Central memory CD8-positive, alpha-beta T cell (primary cell): Measurements from ENCODE around the gene MTIF2.
"Not testable (repeated sequence)": the region's sequence is repeated elsewhere in the genome, so short reads cannot be mapped to it uniquely, and the experiment has no call there.

Experiments used
- ATAC-seq: fragments of 150-1000 bp; cut with Tn5 transposase; replicated peaks from 2 replicates; pipeline ENCODE4 v1.10.0; 2022; ENCODE audit warnings: mild to moderate bottlenecking, moderate FRiP score, moderate number of reproducible peaks; ENCODE audit not compliant: poor library complexity, severe bottlenecking; ENCODE audit errors: extremely low read depth
- DNase-seq, 2 donors: peaks; one replicate each; pipeline ENCODE4 v3.0.0; 2021; ENCODE audit warnings: low spot score in 2 of 2
- H3K27ac Mint-ChIP-seq: one replicate; pipeline ENCODE4 v1.8.0; 2022; ENCODE audit warnings: low read depth, mild to moderate bottlenecking, moderate library complexity, mixed read lengths
- H3K27me3 Mint-ChIP-seq: one replicate; pipeline ENCODE4 v1.8.0; 2022; ENCODE audit warnings: mixed read lengths
- H3K36me3 Mint-ChIP-seq: one replicate; pipeline ENCODE4 v1.8.0; 2022; ENCODE audit warnings: mild to moderate bottlenecking, moderate library complexity, mixed read lengths; ENCODE audit not compliant: insufficient read depth
- H3K4me1 Mint-ChIP-seq: one replicate; pipeline ENCODE4 v1.8.0; 2022; ENCODE audit warnings: mixed read lengths
- H3K4me3 Mint-ChIP-seq: one replicate; pipeline ENCODE4 v1.8.0; 2022; ENCODE audit warnings: mild to moderate bottlenecking, moderate library complexity, mixed read lengths
- H3K9me3 Mint-ChIP-seq: one replicate; pipeline ENCODE4 v1.8.0; 2022; ENCODE audit warnings: mixed read lengths

The MTIF2 gene

DNA sequence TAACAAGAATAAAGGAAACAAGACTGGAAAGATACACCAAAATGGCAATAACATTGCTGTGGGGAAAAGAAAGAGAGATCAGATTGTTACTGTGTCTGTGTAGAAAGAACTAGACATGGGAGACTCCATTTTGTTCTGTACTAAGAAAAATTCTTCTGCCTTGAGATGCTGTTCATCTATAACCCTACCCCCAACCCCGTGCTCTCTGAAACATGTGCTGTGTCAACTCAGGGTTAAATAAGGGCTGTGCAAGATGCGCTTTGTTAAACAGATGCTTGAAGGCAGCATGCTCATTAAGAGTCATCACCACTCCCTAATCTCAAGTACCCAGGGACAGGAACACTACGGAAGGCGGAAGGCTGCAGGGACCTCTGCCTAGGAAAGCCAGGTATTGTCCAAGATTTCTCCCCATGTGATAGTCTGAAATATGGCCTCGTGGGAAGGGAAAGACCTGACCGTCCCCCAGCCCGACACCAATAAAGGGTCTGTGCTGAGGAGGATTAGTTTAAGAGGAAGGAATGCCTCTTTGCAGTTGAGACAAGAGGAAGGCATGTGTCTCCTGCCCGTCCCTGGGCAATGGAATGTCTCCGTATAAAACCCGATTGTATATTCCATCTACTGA lies 10.3 kb upstream of the MTIF2 start:
- H3K36me3 Mint-ChIP-seq, H3K4me3 Mint-ChIP-seq, H3K27ac Mint-ChIP-seq, H3K9me3 Mint-ChIP-seq, H3K4me1 Mint-ChIP-seq, ATAC-seq, H3K27me3 Mint-ChIP-seq, DNase-seq: not testable (repeated sequence)

- H3K4me1 Mint-ChIP-seq: no peaks in the 10 kb centered on the region
- DNase-seq (no peak), ATAC-seq (no peak)
- peaks cover 19% of the 10 kb centered on the region for H3K27me3 Mint-ChIP-seq
- no peak overlapping the region for H3K4me3 Mint-ChIP-seq
- H3K9me3 Mint-ChIP-seq: no peaks in the 10 kb centered on the region
- H3K36me3 Mint-ChIP-seq: peaks cover 6% of the 10 kb centered on the region
- H3K27ac Mint-ChIP-seq: no peak overlapping the region
Measured at GRCh38 chr2:55277310-55277709, 8.3 kb upstream of the MTIF2 start.

GRCh38 chr2:55274346-55274745 lies 5.3 kb upstream of the MTIF2 start:
- not testable (repeated sequence) for ATAC-seq, H3K4me1 Mint-ChIP-seq, H3K27ac Mint-ChIP-seq, H3K9me3 Mint-ChIP-seq, H3K36me3 Mint-ChIP-seq, H3K4me3 Mint-ChIP-seq, DNase-seq
- H3K27me3 Mint-ChIP-seq: peaks cover 19% of the 10 kb centered on the region

DNA sequence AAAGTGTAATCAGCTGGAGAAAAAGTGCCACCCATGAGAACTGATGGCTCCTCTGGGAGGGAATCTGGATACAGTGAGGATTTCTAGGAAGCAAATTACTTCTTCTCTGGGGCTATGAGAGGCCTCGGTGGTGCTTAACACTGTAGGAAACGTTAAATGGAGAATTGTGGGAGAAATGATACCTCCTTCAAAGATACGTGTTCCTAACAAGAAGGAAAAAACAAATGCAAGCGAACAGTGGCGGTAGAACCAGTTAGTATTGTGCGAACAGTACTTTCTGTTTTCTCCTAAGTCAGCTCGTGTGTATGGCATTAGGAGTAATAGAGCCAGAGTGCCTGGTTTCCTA lies 587 bp upstream of the MTIF2 start:
- DNase-seq (no peak), ATAC-seq (peak; percentile 22)
- H3K4me1 Mint-ChIP-seq: peaks cover 17% of the 10 kb centered on the region
- H3K27ac Mint-ChIP-seq: peak overlapping the region; percentile 100
- peaks cover 25% of the 10 kb centered on the region for H3K36me3 Mint-ChIP-seq
- H3K9me3 Mint-ChIP-seq: no peaks in the 10 kb centered on the region
- H3K4me3 Mint-ChIP-seq: peak overlapping the region; percentile 93
- peaks cover 18% of the 10 kb centered on the region for H3K27me3 Mint-ChIP-seq

- ATAC-seq (no peak), DNase-seq (no peak)
- Mint-ChIP-seq H3K36me3 (peaks cover 33% of the 10 kb centered on the region), H3K27me3 (peaks cover 6% of the 10 kb centered on the region), H3K9me3 (no peaks in the 10 kb centered on the region), H3K4me3 (peak overlapping the region; percentile 93), H3K4me1 (peaks cover 17% of the 10 kb centered on the region), H3K27ac (peak overlapping the region; percentile 100)
Measured at GRCh38 chr2:55268288-55268906, 634 bp downstream of the MTIF2 start.

GRCh38 chr2:55259586-55259985 lies 9.4 kb downstream of the MTIF2 start:
- not testable (repeated sequence) for H3K27me3 Mint-ChIP-seq, H3K9me3 Mint-ChIP-seq, ATAC-seq, H3K27ac Mint-ChIP-seq, DNase-seq, H3K4me3 Mint-ChIP-seq, H3K4me1 Mint-ChIP-seq
- peaks cover 39% of the 10 kb centered on the region for H3K36me3 Mint-ChIP-seq

GRCh38 chr2:55252832-55253231 lies 16.2 kb downstream of the MTIF2 start:
- ATAC-seq (no peak), DNase-seq (no peak)
- H3K4me1 Mint-ChIP-seq: no peaks in the 10 kb centered on the region
- H3K9me3 Mint-ChIP-seq: no peaks in the 10 kb centered on the region
- no peaks in the 10 kb centered on the region for H3K27me3 Mint-ChIP-seq
- H3K36me3 Mint-ChIP-seq: peaks cover 10% of the 10 kb centered on the region
- no peak overlapping the region for H3K4me3 Mint-ChIP-seq
- no peak overlapping the region for H3K27ac Mint-ChIP-seq

- no peak for DNase-seq
- Mint-ChIP-seq H3K27me3 (no peaks in the 10 kb centered on the region), H3K36me3 (peaks cover 20% of the 10 kb centered on the region), H3K4me3 (no peak overlapping the region), H3K27ac (no peak overlapping the region), H3K9me3 (no peaks in the 10 kb centered on the region), H3K4me1 (no peaks in the 10 kb centered on the region)
- ATAC-seq: no peak
Measured at GRCh38 chr2:55247025-55247424, 22.0 kb downstream of the MTIF2 start.

DNA sequence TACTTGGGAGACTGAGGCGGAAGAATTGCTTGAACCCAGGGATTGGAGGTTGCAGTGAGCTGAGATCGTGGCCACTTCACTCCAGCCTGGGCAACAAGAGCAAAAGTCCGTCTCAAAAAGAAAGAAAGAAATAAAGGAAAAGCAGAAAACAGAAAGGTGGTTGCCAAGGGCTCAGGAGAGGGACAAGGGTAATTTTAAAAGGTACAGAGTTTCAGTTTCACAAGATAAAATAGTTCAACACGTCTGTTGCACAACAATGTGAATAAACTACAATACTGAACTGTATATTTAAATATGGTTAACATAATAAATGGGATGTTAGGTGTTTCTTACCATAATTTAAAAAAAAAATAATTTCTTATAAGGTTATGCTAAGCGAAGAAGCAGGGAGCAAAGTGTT lies 23.6 kb downstream of the MTIF2 start:
- Mint-ChIP-seq H3K4me3 (no peak overlapping the region), H3K27me3 (no peaks in the 10 kb centered on the region), H3K4me1 (no peaks in the 10 kb centered on the region), H3K36me3 (peaks cover 20% of the 10 kb centered on the region), H3K9me3 (no peaks in the 10 kb centered on the region), H3K27ac (no peak overlapping the region)
- DNase-seq (no peak), ATAC-seq (no peak)

DNA sequence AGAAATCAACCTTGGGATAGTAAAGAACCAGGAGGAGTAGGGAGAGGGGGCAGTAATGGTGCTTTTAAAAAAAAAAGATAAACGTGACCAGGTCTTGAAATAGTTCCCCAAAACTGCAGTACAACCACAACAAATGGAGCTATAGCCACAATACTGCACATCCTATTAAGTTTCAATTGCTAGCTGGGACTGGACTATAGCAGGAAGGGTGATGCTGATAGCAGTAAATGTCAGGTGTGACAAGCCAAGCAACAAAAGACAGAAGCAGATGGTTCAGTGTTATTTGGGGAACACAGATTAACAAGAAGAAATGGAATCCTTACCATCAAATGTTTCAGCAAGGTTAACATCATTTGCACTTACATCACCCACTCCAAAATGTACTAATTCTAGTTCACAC lies 26.4 kb downstream of the MTIF2 start:
- H3K36me3 Mint-ChIP-seq: peaks cover 31% of the 10 kb centered on the region
- H3K9me3 Mint-ChIP-seq: no peaks in the 10 kb centered on the region
- DNase-seq: no peak
- no peak overlapping the region for H3K27ac Mint-ChIP-seq
- H3K4me1 Mint-ChIP-seq: no peaks in the 10 kb centered on the region
- H3K4me3 Mint-ChIP-seq: no peak overlapping the region
- ATAC-seq: no peak
- H3K27me3 Mint-ChIP-seq: no peaks in the 10 kb centered on the region

GRCh38 chr2:55241582-55241981 lies 27.4 kb downstream of the MTIF2 start:
- H3K4me1 Mint-ChIP-seq, H3K27me3 Mint-ChIP-seq, DNase-seq, ATAC-seq, H3K4me3 Mint-ChIP-seq, H3K27ac Mint-ChIP-seq, H3K9me3 Mint-ChIP-seq: not testable (repeated sequence)
- H3K36me3 Mint-ChIP-seq: peaks cover 26% of the 10 kb centered on the region

DNA sequence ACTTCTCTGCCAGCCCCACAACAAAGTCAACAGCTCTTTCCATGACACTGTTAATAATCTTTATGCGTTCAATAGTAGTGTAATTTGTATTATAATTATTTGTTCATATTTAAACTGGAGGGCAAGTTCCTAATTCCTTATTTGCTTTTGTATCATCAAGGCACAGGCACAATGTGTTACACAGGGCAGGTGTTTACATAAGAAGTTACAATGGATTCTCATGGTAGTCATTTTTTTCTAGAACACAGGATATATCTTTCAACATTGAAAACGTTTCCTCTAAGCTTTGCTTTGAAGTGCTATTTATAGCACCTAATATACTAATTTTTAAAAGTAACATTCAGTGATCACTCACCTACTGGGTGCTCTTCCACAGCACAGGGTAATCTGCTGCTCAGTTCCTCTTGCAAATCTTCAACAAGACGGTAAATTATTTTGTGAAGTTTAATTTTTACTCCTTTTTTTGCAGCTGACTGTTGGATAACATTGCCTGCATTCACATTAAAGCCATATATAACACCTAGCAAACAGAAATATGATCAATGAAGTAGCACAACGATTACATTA lies 29.3 kb downstream of the MTIF2 start:
- DNase-seq (no peak), ATAC-seq (no peak)
- Mint-ChIP-seq H3K4me1 (no peaks in the 10 kb centered on the region), H3K27me3 (no peaks in the 10 kb centered on the region), H3K27ac (no peak overlapping the region), H3K36me3 (peaks cover 32% of the 10 kb centered on the region), H3K4me3 (no peak overlapping the region), H3K9me3 (no peaks in the 10 kb centered on the region)

DNA sequence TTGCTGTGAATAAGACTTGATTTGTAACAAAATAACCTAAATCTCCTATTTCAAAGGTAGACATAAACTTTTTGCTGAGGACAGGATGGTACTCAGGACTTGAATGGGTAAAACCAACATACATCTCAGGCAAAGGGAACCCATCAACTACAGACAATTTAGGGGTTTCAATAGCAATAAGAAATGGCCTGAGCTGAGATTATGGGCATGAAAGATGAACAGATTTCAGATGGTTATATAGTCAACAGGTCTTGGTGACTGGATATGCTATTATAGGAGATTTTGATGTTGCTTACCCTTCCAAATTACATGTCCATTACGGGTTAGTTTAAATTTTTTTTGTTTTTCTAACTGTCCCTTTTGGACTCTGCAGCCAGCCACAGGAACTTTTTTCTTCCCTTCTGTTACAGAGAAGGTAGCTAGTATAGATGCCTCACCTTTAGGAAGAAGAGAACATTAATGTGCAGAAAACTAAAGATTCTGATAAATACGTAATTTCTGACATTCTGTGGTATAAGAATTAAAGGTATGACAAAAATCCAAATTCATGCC lies 32.0 kb downstream of the MTIF2 start:
- ATAC-seq: no peak
- Mint-ChIP-seq H3K36me3 (peaks cover 51% of the 10 kb centered on the region), H3K9me3 (no peaks in the 10 kb centered on the region), H3K4me1 (peaks cover 14% of the 10 kb centered on the region), H3K27me3 (no peaks in the 10 kb centered on the region), H3K27ac (no peak overlapping the region), H3K4me3 (no peak overlapping the region)
- no peak for DNase-seq
